Uterus (tissue), 2 donors: ENCODE data around the gene GNGT1.

Experiments used
- CTCF ChIP-seq, 4 experiments: fragments of 200-600 bp in 2 of 4; fragments of 450-650 bp in 2 of 4; sonication (generic) in 2 of 4; IDR thresholded peaks; one replicate each; pipeline ENCODE4 v1.5.1; 2016 to 2019; ENCODE audit warnings: antibody characterized with exemption in 4 of 4, mild to moderate bottlenecking in 2 of 4, moderate library complexity in 1 of 4
- POLR2A ChIP-seq, 2 donors: fragments of 450-650 bp; IDR thresholded peaks; one replicate each; pipeline ENCODE4 v1.6.1; 2016; ENCODE audit warnings: antibody characterized with exemption in 2 of 2, mild to moderate bottlenecking in 1 of 2, moderate library complexity in 1 of 2

GRCh38 chr7:93877742-93878141 is 28.6 kb upstream of the GNGT1 start:
- no peak for TF ChIP-seq POLR2A (IDR thresholded peaks at IDR 0.05)
- no peak for TF ChIP-seq CTCF (IDR thresholded peaks at IDR 0.05)
